ENCODE results near the gene ADAMTSL4.

ADAMTSL4 gene

GRCh38 chr1:150535511-150536287 lies 13.5 kb upstream of the ADAMTSL4 start:
- no peak for DNase-seq (ENCODE audit: low read depth)

DNA sequence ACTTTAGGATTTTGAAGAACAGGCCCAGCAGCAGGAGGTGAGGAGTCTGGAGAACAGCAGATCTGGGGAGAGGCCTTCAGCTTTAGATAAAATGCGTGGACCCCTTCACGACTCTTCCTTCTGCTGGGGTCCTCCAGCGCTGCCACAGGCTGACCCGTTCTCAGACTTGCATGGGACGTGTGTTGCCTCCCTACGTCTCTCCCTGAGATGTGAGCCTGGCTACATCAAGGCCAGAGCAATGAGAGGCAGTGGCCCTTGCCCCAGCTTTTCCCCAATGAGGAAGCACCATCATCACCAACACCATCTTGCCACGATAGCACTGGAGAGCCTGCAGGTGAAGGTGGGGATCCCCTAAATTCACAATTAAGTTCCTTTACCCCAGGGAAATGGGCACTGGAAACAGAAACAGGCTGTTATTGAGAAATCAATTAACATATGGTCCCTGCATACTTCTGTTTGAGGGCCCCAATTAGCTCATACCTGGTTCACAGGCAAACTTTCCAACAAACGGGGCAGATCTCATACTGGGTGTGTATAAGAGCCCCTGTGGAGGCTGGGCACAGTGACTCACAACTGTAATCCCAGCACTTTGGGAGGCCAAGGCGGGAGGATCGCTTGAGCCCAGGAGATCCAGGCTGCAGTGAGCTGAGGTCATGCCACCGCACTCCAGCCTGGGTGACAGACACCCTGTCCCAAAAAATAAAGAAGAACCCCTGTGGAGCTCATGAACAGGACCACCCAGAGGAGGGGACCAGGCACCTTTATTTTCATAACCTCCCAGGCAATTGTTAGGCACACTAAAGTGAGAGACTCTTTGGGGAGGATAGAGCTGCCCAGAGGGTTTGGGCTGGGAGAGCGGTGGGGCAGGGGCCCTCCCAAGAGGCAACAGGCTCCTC lies 12.1 kb upstream of the ADAMTSL4 start:
- no peak for DNase-seq (ENCODE audit: low read depth)

GRCh38 chr1:150537732-150538684 lies 11.2 kb upstream of the ADAMTSL4 start:
- DNase-seq (ENCODE audit: low read depth), result no peak

DNA sequence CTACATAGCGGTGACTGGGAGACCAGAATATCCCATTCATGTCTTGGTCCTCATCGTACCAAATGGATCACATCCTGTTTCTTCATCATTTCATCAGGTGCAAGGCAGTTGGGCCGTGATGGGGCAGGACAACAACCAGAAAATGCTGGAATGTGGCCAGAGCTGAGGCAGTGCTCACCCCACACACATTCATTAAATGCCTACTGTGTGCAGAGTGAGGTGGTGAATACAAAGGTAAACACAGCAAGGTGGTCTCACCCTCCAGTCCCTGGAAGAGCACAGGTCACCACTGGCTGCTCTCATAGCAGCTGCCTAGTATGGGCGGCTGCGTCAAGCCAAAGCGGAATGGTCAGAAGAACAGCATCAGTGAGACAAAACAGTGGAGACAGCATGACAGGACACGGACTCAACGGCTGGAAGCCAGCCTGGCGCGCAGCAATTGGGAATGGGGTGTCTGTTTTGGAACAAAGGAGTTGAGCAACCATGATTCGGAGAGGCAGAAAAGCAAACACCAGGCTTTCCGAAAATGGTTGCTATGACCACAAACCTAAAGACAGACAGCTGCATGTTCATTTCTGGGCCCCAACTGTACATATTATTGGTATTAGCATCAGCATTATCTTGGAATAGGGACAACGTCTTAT lies 5.6 kb upstream of the ADAMTSL4 start:
- DNase-seq (ENCODE audit: low read depth), result no peak

GRCh38 chr1:150544204-150544603 lies 5.0 kb upstream of the ADAMTSL4 start:
- DNase-seq (ENCODE audit: low read depth), result no peak

DNA sequence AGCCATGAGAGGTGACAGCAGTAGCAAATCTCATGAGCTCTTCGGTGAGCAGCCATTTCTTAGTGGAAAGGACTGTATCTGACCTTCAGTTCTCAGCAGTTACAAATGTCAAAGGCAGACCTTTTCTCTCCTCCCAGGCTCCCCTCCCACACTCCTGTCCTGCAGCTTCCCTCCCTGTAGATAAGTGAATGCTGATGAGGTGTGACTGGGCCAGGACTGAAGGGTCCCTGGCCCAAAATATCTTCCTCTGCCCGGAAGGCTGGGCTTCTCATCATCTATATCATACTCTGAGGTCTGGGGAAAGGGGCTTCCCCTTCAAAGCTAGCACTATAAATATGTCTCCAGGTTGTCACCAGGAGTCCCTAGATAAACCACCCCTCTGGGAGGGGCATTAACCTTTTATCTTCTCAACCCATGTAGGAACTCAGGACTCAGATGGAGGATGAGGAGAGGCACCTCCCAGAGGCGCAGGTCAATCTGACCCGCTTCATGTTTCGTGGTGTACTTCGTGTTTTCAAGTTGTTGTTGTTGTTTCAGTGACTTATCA lies 3.6 kb upstream of the ADAMTSL4 start:
- DNase-seq (ENCODE audit: low read depth), result no peak

- no peak for DNase-seq (ENCODE audit: low read depth)
Measured at GRCh38 chr1:150546294-150546937, 2.8 kb upstream of the ADAMTSL4 start.

DNA sequence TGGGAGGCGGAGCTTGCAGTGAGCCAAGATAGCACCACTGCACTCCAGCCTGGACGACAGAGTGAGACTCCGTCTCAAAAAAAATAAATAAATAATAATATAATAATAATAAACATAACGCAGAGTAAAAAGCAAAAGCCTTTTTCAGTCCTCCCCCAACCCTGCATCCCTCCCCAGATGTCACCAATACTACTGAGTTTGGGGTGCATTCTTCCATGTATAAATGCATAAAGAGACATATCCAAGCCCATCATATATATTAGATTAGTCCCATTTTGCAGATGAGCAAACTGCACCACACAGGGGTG lies 930 bp upstream of the ADAMTSL4 start:
- no peak for DNase-seq (ENCODE audit: low read depth)

GRCh38 chr1:150549496-150550221 lies 451 bp downstream of the ADAMTSL4 start:
- no peak for DNase-seq (ENCODE audit: low read depth)

DNA sequence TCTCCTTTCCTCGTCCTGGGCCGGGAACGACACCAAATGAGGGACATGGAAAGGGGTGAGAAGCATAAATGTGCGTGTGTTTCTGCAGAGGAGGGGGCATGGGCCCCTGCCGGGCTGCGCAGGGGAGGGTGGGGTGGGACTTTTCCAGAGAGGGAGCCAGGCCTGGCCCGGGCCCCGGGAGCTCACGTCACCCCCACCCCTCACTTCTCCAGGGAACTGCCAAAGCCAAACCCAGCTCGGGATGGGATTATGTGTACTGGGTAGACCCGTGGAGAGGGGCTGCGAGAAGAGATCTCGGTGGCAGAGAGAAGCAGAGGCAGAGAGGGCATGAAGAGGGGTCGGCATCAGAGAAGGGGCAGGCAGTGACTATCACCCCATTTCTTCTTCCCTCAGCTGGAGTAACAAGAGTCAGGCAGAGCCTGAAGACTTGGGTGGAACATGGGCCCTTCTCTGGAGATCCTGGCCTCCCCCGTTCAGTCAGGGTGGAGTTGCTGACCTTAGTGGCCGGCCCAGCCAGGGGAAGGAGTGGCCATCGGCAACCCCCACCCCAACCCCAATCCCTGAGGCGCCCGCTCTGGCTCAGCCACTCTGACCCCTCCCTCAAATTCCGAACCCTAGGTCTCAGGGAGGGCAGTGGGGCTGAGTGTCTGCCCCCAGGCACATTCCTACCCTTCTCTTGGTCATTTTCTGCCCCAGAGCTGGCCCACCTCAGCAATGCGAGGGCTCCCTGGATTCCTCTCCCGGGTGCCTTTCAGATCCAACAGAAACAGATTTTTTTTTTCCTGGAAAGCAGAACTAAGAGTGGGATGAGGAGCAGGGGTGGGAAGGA lies 1.2 kb downstream of the ADAMTSL4 start:
- DNase-seq (ENCODE audit: low read depth), result no peak

DNA sequence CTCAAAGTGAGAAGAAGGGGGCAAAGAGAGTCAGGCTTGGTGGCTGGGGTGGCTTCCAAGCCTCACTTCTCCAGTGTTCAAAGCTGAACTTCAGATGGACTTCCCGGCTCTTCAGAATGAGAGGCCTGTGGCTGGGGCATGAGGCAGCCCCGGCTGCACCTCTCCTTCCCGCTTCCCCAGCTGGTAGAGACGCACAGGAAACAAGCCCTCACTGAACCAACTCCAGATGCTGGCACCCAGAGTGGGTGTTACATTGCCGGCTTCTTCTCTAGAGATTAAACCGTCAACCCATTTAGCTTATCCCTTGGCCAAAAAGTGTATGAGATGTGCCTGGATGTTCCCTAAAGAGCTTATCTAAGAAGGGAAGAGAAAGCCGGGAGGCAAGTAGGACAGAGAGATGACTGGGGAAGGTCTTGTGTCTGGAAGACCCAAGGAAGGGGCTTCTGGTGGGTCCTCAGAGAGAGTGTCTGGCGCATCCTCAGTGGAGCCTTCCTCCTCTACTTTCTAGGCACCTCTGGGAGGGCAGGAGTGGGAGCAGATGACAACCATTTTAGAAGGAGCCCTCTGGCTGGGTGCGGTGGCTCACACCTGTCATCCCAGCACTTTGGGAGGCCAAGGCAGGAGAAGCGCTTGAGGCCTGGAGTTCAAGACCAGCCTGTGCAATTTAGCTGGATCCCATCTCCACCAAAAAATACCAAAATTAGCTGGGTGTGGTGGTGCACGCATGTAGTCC lies 2.0 kb downstream of the ADAMTSL4 start:
- no peak for DNase-seq (ENCODE audit: low read depth)

- no peak for DNase-seq (ENCODE audit: low read depth)
Measured at GRCh38 chr1:150551784-150552127, 2.5 kb downstream of the ADAMTSL4 start.

DNA sequence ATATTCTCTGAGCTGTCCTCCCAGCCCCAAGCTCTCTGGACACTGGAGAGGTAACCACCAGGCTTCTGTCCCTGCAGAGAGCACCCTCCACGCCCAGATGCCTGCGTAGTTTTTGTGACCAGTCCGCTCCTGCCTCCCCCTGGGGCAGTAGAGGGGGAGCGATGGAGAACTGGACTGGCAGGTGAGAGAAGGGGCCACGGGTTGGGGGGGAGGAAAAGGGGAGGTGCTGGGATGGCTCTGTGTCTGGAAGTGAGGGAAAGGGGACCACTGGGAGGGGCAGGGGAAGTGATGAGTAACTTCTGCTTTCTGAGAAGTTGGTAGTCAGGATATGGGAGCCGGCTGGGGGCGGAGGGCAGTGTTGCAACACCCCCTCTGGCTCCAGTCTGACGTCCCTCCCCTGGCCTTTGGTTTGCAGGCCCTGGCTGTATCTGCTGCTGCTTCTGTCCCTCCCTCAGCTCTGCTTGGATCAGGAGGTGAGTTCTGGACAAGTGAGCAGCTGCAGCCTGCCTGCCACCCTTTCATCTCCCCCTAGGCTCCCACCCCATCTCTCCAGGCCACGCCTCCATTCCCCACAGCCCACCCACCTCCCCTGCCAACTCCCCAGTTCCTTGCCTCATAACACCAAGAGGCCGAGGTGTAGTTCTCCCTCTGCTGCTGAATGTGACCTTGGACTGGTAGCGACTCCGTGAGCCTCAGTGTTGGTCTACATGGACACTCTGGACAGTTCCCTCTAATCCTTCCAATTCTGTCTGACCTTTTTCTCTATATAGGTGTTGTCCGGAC lies 3.1 kb downstream of the ADAMTSL4 start:
- no peak for DNase-seq (ENCODE audit: low read depth)

DNA sequence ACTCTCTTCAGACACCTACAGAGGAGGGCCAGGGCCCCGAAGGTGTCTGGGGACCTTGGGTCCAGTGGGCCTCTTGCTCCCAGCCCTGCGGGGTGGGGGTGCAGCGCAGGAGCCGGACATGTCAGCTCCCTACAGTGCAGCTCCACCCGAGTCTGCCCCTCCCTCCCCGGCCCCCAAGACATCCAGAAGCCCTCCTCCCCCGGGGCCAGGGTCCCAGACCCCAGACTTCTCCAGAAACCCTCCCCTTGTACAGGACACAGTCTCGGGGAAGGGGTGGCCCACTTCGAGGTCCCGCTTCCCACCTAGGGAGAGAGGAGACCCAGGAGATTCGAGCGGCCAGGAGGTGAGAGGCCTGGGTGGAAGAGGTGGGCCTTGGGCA lies 3.7 kb downstream of the ADAMTSL4 start:
- DNase-seq (ENCODE audit: low read depth), result no peak

DNA sequence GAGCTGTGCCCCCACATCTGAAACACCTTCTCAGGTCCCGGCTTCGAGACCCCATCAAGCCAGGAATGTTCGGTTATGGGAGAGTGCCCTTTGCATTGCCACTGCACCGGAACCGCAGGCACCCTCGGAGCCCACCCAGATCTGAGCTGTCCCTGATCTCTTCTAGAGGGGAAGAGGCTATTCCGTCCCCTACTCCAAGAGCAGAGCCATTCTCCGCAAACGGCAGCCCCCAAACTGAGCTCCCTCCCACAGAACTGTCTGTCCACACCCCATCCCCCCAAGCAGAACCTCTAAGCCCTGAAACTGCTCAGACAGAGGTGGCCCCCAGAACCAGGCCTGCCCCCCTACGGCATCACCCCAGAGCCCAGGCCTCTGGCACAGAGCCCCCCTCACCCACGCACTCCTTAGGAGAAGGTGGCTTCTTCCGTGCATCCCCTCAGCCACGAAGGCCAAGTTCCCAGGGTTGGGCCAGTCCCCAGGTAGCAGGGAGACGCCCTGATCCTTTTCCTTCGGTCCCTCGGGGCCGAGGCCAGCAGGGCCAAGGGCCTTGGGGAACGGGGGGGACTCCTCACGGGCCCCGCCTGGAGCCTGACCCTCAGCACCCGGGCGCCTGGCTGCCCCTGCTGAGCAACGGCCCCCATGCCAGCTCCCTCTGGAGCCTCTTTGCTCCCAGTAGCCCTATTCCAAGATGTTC lies 4.3 kb downstream of the ADAMTSL4 start:
- no peak for DNase-seq (ENCODE audit: low read depth)

- no peak for DNase-seq (ENCODE audit: low read depth)
Measured at GRCh38 chr1:150554086-150554452, 4.9 kb downstream of the ADAMTSL4 start.

GRCh38 chr1:150555198-150555970 lies 6.2 kb downstream of the ADAMTSL4 start:
- no peak for DNase-seq (ENCODE audit: low read depth)

Data from activated T-cell treated with anti-CD3 and anti-CD28 coated beads for 48 hours (primary cell).